Activated CD4-positive, alpha-beta T cell treated with anti-CD3 and anti-CD28 coated beads, Interleukin-2, amount 50 U/mL, for 24 hours (primary cell): ENCODE data around the gene SPPL3.

Experiments
- DNase-seq, 2 donors: peaks; one replicate each; pipeline ENCODE4 v3.0.0-alpha.2; 2020; ENCODE audit warnings: low read depth in 1 of 2, low spot score in 1 of 2

SPPL3 gene

GRCh38 chr12:120790114-120790513 is 114.0 kb downstream of the SPPL3 start:
- no peak for DNase-seq

- DNase-seq: no peak
Observed at GRCh38 chr12:120787889-120788288, 116.3 kb downstream of the SPPL3 start.

GRCh38 chr12:120784804-120785203 is 119.4 kb downstream of the SPPL3 start:
- DNase-seq: no peak

- DNase-seq: peak in 1 of 2 donors; percentile 27
Observed at GRCh38 chr12:120783197-120783596, 121.0 kb downstream of the SPPL3 start.

- DNase-seq: no peak
Observed at GRCh38 chr12:120775862-120776552, 128.2 kb downstream of the SPPL3 start.

- no peak for DNase-seq
Observed at GRCh38 chr12:120774169-120774916, 129.8 kb downstream of the SPPL3 start.

GRCh38 chr12:120771097-120771496 is 133.1 kb downstream of the SPPL3 start:
- no peak for DNase-seq

GRCh38 chr12:120767071-120768024 is 136.8 kb downstream of the SPPL3 start:
- DNase-seq: no peak

- no peak for DNase-seq
Observed at GRCh38 chr12:120766566-120766965, 137.6 kb downstream of the SPPL3 start.

- DNase-seq: no peak
Observed at GRCh38 chr12:120764816-120765215, 139.3 kb downstream of the SPPL3 start.

GRCh38 chr12:120763250-120763649 is 140.9 kb downstream of the SPPL3 start:
- no peak for DNase-seq

- no peak for DNase-seq
Observed at GRCh38 chr12:120762086-120762485, 142.1 kb downstream of the SPPL3 start.

- no peak for DNase-seq
Observed at GRCh38 chr12:120761519-120761934, 142.6 kb downstream of the SPPL3 start.

GRCh38 chr12:120760349-120761254 is 143.6 kb downstream of the SPPL3 start:
- DNase-seq: no peak

GRCh38 chr12:120759591-120760348 is 144.4 kb downstream of the SPPL3 start:
- no peak for DNase-seq

GRCh38 chr12:120758798-120759590 is 145.2 kb downstream of the SPPL3 start:
- DNase-seq: no peak

- no peak for DNase-seq
Observed at GRCh38 chr12:120757949-120758348, 146.2 kb downstream of the SPPL3 start.

GRCh38 chr12:120757226-120757742 is 146.9 kb downstream of the SPPL3 start:
- DNase-seq: no peak

- DNase-seq: no peak
Observed at GRCh38 chr12:120755269-120755668, 148.9 kb downstream of the SPPL3 start.
